Activated CD4-positive, CD25-positive, alpha-beta regulatory T cell (primary cell): ENCODE measurements around the gene JAG1.
"Not testable (repeated sequence)": the region's sequence is repeated elsewhere in the genome, so short reads cannot be mapped to it uniquely, and the experiment has no call there.

Experiments
- DNase-seq, 4 experiments: peaks; one replicate each; lab custom pipeline; 2025; lab: John Stamatoyannopoulos, UW

Gene JAG1

GRCh38 chr20:10637031-10637559 lies 36.7 kb downstream of the JAG1 start:
- no peak for DNase-seq

- no peak for DNase-seq
Measured at GRCh38 chr20:10636326-10636818, 37.4 kb downstream of the JAG1 start.

- DNase-seq = no peak
Measured at GRCh38 chr20:10635476-10636208, 38.2 kb downstream of the JAG1 start.

- no peak for DNase-seq
Measured at GRCh38 chr20:10634683-10635411, 39.0 kb downstream of the JAG1 start.

- DNase-seq = no peak
Measured at GRCh38 chr20:10634211-10634610, 39.6 kb downstream of the JAG1 start.

GRCh38 chr20:10633718-10634117 lies 40.1 kb downstream of the JAG1 start:
- no peak for DNase-seq

GRCh38 chr20:10632721-10633509 lies 40.9 kb downstream of the JAG1 start:
- no peak for DNase-seq

- DNase-seq = no peak
Measured at GRCh38 chr20:10631126-10631525, 42.7 kb downstream of the JAG1 start.

GRCh38 chr20:10629946-10630650 lies 43.7 kb downstream of the JAG1 start:
- no peak for DNase-seq

- DNase-seq = no peak
Measured at GRCh38 chr20:10626896-10627295, 46.9 kb downstream of the JAG1 start.

GRCh38 chr20:10625641-10626040 lies 48.2 kb downstream of the JAG1 start:
- DNase-seq = no peak

GRCh38 chr20:10622657-10623418 lies 51.0 kb downstream of the JAG1 start:
- no peak for DNase-seq

GRCh38 chr20:10621149-10621548 lies 52.6 kb downstream of the JAG1 start:
- DNase-seq = no peak

- no peak for DNase-seq
Measured at GRCh38 chr20:10619427-10619826, 54.4 kb downstream of the JAG1 start.

GRCh38 chr20:10618611-10619245 lies 55.1 kb downstream of the JAG1 start:
- DNase-seq = no peak

GRCh38 chr20:10617549-10618133 lies 56.2 kb downstream of the JAG1 start:
- DNase-seq = not testable (repeated sequence)

- no peak for DNase-seq
Measured at GRCh38 chr20:10616212-10616611, 57.6 kb downstream of the JAG1 start.

GRCh38 chr20:10613911-10614310 lies 59.9 kb downstream of the JAG1 start:
- no peak for DNase-seq

- not testable (repeated sequence) for DNase-seq
Measured at GRCh38 chr20:10613426-10613825, 60.4 kb downstream of the JAG1 start.

GRCh38 chr20:10611357-10611756 lies 62.4 kb downstream of the JAG1 start:
- DNase-seq = no peak
